ENCODE results near the gene TAOK1. TPM values are rescaled to one million over a fixed set of nuclear protein-coding genes. Genes with fewer than 3 reads are reported as not detected.

The TAOK1 gene
- total RNA-seq, 1 donor from 2014 or later, result 36.0 TPM

- Histone ChIP-seq H3K4me3 (ENCODE audit: low read length in 3 of 3) (no peak overlapping the region), H3K4me1 (ENCODE audit: control insufficient read depth in 3 of 3, insufficient read depth in 3 of 3, low read length in 3 of 3) (peaks cover 24 to 33% (median 33%) of the 10 kb centered on the region in 3 donors), H3K9ac (ENCODE audit: low read depth in 1 of 3, low read length in 3 of 3) (no peak overlapping the region), H3K27ac (ENCODE audit: low read depth, low read length) (no peak overlapping the region), H3K27me3 (ENCODE audit: control insufficient read depth in 3 of 3, insufficient read depth in 3 of 3, low read length in 3 of 3) (no peaks in the 10 kb centered on the region), H3K36me3 (ENCODE audit: control insufficient read depth in 3 of 3, insufficient read depth in 3 of 3, low read length in 3 of 3) (no peaks in the 10 kb centered on the region), H3K9me3 (ENCODE audit: control insufficient read depth in 3 of 3, low read length in 3 of 3) (no peaks in the 10 kb centered on the region)
Measured at GRCh38 chr17:29597361-29598172, 207.4 kb downstream of the TAOK1 start.

Small RNA genes lying within 50 kb of the gene (small RNA-seq; reads per million reads assigned to genes)
- not detected for gene RNU4-34P
- gene RNU6-1034P, result not detected
- not detected for gene RNU6-711P

Other genes starting within 250 kb of the TAOK1 start
- 171 TPM for gene MYO18A, start 210.0 kb upstream of the TAOK1 start, total RNA-seq
- gene CRYBA1, start 143.5 kb upstream of the TAOK1 start, total RNA-seq, result not detected
- 30.3 TPM for gene NUFIP2, start 96.2 kb upstream of the TAOK1 start, total RNA-seq
- 5.2 TPM for gene ABHD15, start 176.7 kb downstream of the TAOK1 start, total RNA-seq
- gene TP53I13, start 178.3 kb downstream of the TAOK1 start, total RNA-seq, result 26.1 TPM
- gene GIT1, start 199.3 kb downstream of the TAOK1 start, total RNA-seq, result 11.0 TPM
- 9.4 TPM for gene ANKRD13B, start 202.8 kb downstream of the TAOK1 start, total RNA-seq
- gene CORO6, start 232.5 kb downstream of the TAOK1 start, total RNA-seq, result 43.3 TPM

Measured in skeletal muscle tissue (tissue), 5 donors.